Prostate gland (tissue), 2 donors: Measurements from ENCODE around the gene RAD51B.

ENCODE experiments used
- POLR2A ChIP-seq: fragments of 450-650 bp; IDR thresholded peaks from one replicate; pipeline ENCODE4 v1.6.1; 2016; ENCODE audit warnings: antibody characterized with exemption, mild to moderate bottlenecking
- POLR2AphosphoS5 ChIP-seq: sonication (generic); formaldehyde crosslinking; IDR thresholded peaks from one replicate; pipeline ENCODE4 v1.6.1; 2017; ENCODE audit warnings: antibody characterized with exemption
- TF ChIP-seq, protein P1 (sequence below), 4 experiments: fragments of 200-600 bp in 2 of 4; fragments of 450-650 bp in 2 of 4; sonication (generic) in 2 of 4; IDR thresholded peaks; 1 replicate in 3 of 4; 2 replicates in 1 of 4; pipeline ENCODE4 v1.5.1; 2016 to 2019; ENCODE audit warnings: antibody characterized with exemption in 4 of 4, mild to moderate bottlenecking in 2 of 4, moderate library complexity in 2 of 4

DNA sequence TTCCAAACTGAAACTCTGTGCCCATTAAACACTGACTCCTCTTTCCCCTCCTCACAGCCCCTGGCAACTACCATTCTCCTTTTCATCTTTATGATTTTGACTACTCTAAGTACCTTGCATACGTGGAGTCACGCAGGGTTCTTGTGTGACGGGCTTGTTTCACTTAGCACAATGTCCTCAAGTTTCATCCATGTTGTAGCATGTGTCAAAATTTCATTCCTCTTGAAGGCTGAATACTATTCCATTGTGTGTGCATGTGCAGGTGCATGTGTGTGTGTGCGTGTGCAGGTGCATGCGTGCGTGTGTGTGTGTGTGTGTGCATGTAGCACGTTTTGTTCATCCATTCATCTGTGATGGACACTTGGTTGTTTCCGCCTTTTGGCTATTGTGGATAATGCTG, 867.1 kb downstream of the RAD51B start:
- TF ChIP-seq, protein P1, sequence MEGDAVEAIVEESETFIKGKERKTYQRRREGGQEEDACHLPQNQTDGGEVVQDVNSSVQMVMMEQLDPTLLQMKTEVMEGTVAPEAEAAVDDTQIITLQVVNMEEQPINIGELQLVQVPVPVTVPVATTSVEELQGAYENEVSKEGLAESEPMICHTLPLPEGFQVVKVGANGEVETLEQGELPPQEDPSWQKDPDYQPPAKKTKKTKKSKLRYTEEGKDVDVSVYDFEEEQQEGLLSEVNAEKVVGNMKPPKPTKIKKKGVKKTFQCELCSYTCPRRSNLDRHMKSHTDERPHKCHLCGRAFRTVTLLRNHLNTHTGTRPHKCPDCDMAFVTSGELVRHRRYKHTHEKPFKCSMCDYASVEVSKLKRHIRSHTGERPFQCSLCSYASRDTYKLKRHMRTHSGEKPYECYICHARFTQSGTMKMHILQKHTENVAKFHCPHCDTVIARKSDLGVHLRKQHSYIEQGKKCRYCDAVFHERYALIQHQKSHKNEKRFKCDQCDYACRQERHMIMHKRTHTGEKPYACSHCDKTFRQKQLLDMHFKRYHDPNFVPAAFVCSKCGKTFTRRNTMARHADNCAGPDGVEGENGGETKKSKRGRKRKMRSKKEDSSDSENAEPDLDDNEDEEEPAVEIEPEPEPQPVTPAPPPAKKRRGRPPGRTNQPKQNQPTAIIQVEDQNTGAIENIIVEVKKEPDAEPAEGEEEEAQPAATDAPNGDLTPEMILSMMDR (IDR thresholded peaks at IDR 0.05) = no peak
- TF ChIP-seq POLR2A = no peak
- TF ChIP-seq POLR2AphosphoS5 = no peak
